Measurements from ENCODE around the gene TGFBRAP1.

The TGFBRAP1 gene, protein sequence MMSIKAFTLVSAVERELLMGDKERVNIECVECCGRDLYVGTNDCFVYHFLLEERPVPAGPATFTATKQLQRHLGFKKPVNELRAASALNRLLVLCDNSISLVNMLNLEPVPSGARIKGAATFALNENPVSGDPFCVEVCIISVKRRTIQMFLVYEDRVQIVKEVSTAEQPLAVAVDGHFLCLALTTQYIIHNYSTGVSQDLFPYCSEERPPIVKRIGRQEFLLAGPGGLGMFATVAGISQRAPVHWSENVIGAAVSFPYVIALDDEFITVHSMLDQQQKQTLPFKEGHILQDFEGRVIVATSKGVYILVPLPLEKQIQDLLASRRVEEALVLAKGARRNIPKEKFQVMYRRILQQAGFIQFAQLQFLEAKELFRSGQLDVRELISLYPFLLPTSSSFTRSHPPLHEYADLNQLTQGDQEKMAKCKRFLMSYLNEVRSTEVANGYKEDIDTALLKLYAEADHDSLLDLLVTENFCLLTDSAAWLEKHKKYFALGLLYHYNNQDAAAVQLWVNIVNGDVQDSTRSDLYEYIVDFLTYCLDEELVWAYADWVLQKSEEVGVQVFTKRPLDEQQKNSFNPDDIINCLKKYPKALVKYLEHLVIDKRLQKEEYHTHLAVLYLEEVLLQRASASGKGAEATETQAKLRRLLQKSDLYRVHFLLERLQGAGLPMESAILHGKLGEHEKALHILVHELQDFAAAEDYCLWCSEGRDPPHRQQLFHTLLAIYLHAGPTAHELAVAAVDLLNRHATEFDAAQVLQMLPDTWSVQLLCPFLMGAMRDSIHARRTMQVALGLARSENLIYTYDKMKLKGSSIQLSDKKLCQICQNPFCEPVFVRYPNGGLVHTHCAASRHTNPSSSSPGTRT

DNA sequence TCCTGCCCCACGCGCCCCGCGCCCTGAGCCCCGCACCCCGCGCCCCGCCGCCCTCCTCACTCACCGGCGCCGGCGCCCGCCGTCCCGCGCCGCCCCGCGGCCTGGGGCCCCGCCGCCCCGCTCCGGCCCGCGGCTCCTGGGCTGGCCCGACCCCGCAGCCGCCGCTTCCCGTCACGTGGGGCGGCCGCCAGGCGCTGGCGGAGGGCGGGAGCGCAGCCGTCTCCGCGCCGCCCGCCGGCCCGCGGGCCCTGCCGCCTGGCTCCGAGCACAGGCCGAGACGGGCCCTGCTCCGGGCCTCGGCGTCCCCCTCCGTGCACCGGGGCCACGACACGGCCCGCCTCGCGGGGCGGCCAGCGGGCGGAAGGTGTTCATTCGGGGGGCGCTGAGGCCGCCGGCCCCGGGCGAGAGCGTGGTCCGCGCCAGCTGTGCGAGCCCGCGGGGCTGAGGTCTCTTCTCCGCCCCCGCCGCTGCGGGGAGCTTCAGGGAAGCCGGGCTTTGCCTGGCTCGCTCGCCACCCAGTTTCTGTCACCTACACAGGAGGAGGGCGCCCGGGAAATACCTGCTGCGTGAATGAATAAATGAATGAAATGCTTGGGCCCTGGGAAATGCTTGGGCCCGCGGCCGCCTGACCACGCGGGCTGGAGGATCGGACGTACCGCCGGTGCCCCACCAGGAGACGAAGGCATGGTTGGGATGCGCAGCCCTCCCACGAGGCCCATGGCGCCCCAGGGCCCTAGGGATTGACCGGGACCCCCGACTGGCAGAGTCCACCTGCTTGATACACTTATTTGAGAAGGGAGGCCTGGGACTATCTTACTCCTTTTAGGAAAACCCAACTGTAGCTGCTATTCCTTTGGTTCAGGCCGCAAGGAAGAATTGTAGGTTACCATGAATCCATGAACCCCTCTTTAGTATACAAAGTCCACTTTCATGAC is at the start of gene TGFBRAP1:
Gene TGFBRAP1 (minus strand): TSS at position 175 of the 935 bp plus-strand sequence. CDS start 21,434 bp downstream, outside the sequence.
- no peak for DNase-seq (ENCODE audit: low read depth in 2 of 2, low spot score in 1 of 2)

GRCh38 chr2:105378921-105379383 is 49.4 kb upstream of the TGFBRAP1 start:
- DNase-seq (ENCODE audit: low read depth in 2 of 2, low spot score in 1 of 2) = no peak

DNA sequence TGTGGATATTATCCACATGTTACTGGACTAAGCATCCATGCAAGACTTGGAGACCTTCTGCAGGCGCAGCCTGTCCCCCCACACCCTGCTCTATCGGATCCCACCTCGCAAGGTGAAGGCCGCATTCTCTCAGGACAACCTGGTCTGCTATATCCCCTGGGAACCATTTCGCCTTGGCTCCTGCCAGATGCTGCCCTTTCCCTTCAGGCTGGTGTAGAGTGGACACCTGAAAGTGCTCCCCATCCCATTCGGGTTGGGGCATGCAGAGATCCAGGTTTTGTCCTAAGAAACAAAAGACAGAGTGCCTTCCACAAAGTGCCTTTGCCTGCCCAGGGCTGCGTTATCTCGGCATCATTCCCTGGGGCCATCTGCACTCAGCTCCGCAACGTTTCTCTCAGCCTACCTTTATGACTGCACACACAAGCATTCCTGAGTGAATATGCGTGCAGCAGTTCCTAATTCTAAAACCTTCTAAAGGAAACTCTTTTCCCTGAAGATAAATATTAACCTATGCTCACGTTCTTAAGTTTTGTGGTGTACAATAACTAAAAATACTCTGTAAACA is 48.8 kb upstream of the TGFBRAP1 start:
- DNase-seq (ENCODE audit: low read depth in 2 of 2, low spot score in 1 of 2) = no peak

- no peak for DNase-seq (ENCODE audit: low read depth in 2 of 2, low spot score in 1 of 2)
Observed at GRCh38 chr2:105377871-105378270, 48.3 kb upstream of the TGFBRAP1 start.

- no peak for DNase-seq (ENCODE audit: low read depth in 2 of 2, low spot score in 1 of 2)
Observed at GRCh38 chr2:105376789-105377240, 47.3 kb upstream of the TGFBRAP1 start.

DNA sequence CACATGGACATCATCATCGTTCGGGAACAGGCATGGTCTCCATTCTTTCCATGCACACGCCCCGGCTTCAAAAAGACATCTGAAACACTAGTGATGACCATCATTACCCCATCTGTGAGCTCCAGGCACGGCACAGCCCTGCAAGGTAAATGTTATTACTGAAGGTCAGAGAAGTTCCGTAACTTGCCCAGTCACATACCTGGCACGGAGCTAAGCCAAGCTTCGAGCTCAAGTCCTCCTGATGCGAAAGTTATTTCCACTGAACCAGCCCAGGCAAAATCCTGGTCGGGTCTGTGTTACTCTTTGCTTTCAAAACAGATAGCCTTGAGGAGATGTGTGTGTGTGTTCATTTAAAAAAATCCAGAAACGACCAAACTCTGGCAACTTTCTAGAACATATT is 46.5 kb upstream of the TGFBRAP1 start:
- DNase-seq (ENCODE audit: low read depth in 2 of 2, low spot score in 1 of 2) = no peak

- no peak for DNase-seq (ENCODE audit: low read depth in 2 of 2, low spot score in 1 of 2)
Observed at GRCh38 chr2:105375001-105375561, 45.5 kb upstream of the TGFBRAP1 start.

GRCh38 chr2:105373895-105374401 is 44.4 kb upstream of the TGFBRAP1 start:
- DNase-seq (ENCODE audit: low read depth in 2 of 2, low spot score in 1 of 2) = no peak

DNA sequence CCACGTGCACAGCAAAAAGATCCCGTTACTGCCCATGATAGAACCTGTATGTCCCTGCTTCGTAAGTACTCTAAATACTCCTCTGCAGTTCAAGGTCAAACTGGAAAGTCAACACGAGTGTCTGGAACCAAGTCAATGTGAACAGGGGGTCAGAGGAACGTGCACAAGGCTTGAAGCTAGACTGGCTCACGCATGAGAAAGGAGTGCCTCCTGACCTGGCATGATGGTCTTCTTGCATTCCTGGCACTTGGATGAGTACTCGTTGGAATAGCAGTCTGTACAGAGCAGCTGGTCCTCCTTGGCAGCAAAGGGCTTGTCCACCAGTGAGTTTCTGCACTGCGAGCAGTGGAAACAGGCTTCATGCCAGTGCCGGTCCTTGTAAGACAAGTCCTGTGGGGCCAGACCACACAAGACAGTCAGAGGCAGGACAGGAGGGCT is 43.8 kb upstream of the TGFBRAP1 start:
- no peak for DNase-seq (ENCODE audit: low read depth in 2 of 2, low spot score in 1 of 2)

DNA sequence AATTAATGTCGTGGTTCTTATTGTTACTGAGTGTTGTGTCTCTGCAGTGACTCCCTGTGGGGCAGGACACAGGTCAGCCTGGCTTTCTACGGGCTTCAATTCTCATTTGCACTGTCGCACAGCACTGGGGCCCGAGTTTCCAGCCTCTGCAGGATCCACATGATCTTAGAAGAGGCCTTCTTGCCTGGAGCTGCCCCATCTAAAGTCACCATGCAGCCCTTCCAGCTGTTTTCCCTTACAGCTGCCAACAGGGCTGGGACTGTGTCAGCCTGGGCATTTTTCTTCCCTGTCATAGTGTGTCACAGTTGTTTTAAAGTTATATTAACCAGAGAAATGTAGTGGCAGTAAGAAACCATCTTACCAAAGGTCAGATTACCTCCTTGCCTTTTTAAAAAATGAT is 42.3 kb upstream of the TGFBRAP1 start:
- DNase-seq (ENCODE audit: low read depth in 2 of 2, low spot score in 1 of 2) = no peak

DNA sequence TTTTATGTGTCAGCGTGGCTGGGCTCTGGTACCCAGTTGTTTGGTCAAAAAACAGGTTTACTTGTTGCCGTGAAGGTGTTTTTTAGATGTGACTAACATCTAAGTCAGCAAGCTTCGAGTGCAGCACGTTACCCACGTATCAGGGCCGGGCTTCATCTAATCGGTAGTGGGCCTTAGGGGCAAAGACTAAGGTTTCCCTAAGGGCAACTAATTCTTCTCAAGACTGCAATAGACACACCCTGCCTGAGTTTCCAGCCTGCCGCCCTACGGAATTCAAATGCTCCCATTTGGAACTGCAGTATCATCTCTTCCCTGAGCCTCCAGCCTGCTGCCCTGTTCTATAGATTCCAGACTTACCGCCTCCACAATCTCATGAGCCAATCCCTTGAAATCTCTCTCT is 41.6 kb upstream of the TGFBRAP1 start:
- no peak for DNase-seq (ENCODE audit: low read depth in 2 of 2, low spot score in 1 of 2)

DNA sequence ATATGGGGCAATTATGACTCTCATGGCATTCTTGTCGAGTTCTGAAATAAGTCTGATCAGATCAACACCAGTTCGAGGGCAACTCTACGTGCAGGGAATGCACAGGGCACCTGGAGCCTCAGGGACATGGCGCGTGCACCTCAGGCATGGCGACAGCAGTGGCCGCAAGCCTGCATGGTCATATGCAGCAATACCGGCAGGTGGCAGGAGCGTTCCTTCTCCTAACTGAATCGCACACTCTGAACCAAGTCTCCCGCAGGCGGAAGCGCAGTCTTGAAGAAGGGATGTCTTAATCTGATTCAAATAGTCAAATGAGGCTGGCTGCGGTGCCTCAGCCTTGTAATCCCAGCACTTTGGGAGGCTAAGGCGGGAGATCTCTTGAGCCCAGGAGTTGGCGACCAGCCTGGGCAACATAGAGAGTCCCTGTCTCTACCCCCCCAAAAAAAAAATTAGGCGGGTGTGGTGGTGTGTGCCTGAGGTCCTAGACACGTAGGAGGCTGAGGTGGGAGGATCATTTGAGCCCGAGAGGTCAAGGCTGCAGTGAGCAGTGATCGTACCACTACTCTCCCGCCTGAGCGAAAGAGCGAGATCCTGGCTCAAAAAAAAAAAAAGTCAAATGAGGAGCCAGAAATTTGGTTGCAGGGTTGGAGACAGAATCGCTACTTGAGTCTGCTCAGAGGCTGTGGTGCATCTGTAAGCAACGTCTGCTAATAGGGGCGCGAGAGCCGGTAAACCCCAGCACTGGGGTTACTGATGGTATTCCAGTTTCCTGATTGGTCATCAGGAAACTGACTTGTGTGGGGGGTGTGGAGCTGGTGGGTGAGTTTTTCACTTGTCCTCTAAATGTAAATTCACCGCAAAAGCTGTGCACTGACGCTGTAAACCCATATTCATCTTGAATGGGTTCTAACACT is 40.5 kb upstream of the TGFBRAP1 start:
- DNase-seq (ENCODE audit: low read depth in 2 of 2, low spot score in 1 of 2) = peak; percentile 65 to 77

DNA sequence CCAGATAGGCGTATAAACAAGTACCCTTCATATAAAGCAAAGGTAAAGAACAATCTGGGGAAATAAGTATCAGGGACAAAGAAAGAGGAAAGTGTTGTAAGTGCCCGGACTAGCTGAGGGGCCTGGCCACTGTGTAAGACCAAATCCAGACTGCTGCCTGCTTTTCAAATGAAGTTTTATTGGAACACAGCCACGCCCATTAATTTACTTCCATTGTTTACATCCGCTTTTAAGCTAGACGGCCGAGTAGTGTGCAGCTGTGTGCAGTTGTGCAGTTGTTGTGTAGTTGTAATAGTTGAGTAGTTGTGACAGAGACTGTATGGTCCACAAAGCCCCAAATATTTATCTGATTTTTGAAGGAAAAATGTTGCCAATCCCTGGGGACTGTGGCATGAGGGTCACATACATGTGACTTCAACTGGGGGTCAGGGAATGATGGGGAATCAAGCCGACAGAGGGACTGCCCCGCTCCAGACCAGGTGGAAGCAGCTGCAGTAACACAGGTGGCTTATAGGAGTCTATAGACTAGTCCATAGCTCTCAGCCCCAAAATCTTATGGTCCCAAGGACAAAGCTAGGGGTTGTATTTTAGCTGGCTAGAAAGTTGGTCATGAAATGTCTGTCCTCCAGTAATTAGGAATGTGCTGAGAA is 39.3 kb upstream of the TGFBRAP1 start:
- no peak for DNase-seq (ENCODE audit: low read depth in 2 of 2, low spot score in 1 of 2)

DNA sequence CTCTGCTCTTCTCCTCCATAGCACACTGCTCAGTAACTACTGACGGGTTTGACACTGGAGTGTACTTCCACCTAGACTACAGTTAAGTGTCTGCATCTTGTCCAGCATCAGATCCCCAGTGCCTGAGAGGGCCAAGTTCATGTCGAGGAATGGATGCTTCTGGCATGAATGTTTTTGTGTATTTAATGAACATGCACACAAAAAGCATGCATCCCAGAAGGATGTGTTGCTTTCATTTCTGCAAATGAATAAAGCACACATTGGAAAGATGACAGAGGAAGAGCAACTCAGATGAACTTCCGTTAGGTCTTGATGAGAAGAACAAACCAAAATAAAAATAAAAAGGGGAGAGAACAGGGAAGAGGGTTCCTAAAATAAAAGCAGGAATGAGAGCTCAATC is 35.7 kb upstream of the TGFBRAP1 start:
- DNase-seq (ENCODE audit: low read depth in 2 of 2, low spot score in 1 of 2) = no peak

DNA sequence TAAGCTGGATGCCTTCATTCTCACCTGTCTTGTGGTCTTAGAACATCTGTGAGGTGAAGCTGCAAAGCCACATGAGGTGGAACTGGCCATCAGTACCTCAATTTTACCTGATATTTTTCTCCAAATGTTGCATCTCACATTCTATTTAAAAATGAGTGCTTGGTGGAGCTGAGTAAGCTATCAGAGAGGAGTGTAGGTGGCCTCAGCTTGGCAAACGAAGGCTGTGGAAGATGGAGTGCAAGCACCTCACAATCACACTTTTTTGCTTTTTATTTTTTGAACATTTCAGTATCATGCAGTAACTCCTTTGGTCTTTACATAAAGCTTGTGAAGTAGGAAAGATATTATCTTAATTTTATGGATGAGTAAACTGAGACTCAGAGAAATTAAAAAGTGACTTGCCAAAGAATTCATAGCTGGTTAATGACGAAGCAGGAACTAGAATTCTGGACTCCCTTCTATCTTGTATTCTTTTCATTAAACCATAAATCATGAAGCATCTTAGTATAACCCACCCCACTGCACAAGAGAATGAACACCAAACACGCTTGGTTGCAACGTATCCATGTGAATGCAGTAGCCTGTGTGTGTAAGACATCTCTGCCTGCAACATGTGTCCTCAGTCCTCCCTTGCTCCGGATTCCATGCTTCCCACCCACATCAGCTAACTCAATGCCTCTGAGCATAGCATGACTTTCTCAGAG is 35.1 kb upstream of the TGFBRAP1 start:
- DNase-seq (ENCODE audit: low read depth in 2 of 2, low spot score in 1 of 2) = no peak

- DNase-seq (ENCODE audit: low read depth in 2 of 2, low spot score in 1 of 2) = no peak
Observed at GRCh38 chr2:105362862-105363591, 33.5 kb upstream of the TGFBRAP1 start.

Data from stimulated activated CD8-positive, alpha-beta memory T cell treated with anti-CD3 and anti-CD28 coated beads, Interleukin-4, amount 100 ng/mL, for 4 hours (primary cell).